ENCODE results near the gene BTNL9. TPM values are rescaled to one million over a fixed set of nuclear protein-coding genes. Genes with fewer than 3 reads are reported as not detected.
"Not testable (repeated sequence)": the region's sequence is repeated elsewhere in the genome, so short reads cannot be mapped to it uniquely, and the experiment has no call there.

The BTNL9 gene
- total RNA-seq, 1 donor from 2014 or later = not detected

- Mint-ChIP-seq H3K27me3 (ENCODE audit: low read depth) (peaks cover 49% of the 10 kb centered on the region), H3K9me3 (ENCODE audit: low read depth) (no peaks in the 10 kb centered on the region), H3K36me3 (ENCODE audit: low read depth) (no peaks in the 10 kb centered on the region), H3K4me1 (ENCODE audit: low read depth) (no peaks in the 10 kb centered on the region), H3K4me3 (ENCODE audit: unreplicated experiment) (no peak overlapping the region), H3K27ac (ENCODE audit: unreplicated experiment) (no peak overlapping the region)
- no peak for DNase-seq (ENCODE audit: low spot score)
- TF ChIP-seq, protein P1, sequence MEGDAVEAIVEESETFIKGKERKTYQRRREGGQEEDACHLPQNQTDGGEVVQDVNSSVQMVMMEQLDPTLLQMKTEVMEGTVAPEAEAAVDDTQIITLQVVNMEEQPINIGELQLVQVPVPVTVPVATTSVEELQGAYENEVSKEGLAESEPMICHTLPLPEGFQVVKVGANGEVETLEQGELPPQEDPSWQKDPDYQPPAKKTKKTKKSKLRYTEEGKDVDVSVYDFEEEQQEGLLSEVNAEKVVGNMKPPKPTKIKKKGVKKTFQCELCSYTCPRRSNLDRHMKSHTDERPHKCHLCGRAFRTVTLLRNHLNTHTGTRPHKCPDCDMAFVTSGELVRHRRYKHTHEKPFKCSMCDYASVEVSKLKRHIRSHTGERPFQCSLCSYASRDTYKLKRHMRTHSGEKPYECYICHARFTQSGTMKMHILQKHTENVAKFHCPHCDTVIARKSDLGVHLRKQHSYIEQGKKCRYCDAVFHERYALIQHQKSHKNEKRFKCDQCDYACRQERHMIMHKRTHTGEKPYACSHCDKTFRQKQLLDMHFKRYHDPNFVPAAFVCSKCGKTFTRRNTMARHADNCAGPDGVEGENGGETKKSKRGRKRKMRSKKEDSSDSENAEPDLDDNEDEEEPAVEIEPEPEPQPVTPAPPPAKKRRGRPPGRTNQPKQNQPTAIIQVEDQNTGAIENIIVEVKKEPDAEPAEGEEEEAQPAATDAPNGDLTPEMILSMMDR (IDR thresholded peaks at IDR 0.05) = no peak
Measured at GRCh38 chr5:181044093-181044599, 4.1 kb downstream of the BTNL9 start.

DNA sequence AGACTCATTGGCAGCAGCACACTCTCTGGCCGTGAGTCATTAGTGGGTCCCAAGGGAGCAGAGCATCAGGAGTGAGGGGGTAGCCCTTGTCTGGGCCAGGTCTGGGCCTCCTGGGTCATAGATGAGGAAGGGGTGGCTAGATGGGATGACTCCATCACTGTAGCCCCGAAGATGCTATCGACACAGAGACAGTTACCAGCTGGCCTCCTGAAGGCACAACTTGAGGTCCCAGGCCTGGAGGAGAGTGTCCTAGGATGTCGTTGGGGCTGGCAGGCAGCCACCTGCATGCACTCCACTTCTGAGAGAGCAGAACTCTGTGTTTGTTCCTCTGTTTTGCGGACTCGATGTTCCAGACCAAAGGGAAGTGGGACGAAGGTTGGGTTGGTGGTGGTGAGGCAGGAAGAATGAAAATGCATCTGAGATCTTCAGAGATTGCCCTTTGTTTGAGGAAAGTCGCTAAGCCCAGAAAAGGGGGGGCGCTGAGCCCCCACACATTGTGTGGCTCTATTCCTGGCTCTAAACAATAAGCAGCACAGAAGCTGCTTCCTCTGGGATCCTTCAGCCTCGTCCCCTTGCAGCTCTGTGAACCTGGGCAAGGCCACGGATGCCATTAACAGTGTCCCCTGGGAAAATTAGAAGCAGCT is 4.7 kb downstream of the BTNL9 start:
- Mint-ChIP-seq H3K4me1 (ENCODE audit: low read depth) (no peaks in the 10 kb centered on the region), H3K27me3 (ENCODE audit: low read depth) (peaks cover 52% of the 10 kb centered on the region), H3K4me3 (ENCODE audit: unreplicated experiment) (no peak overlapping the region), H3K36me3 (ENCODE audit: low read depth) (no peaks in the 10 kb centered on the region), H3K9me3 (ENCODE audit: low read depth) (no peaks in the 10 kb centered on the region), H3K27ac (ENCODE audit: unreplicated experiment) (no peak overlapping the region)
- DNase-seq (ENCODE audit: low spot score) = no peak
- TF ChIP-seq, protein P1 (IDR thresholded peaks at IDR 0.05) = no peak

- no peaks in the 10 kb centered on the region for H3K36me3 Mint-ChIP-seq (ENCODE audit: low read depth)
- H3K9me3 Mint-ChIP-seq (ENCODE audit: low read depth) = no peaks in the 10 kb centered on the region
- H3K27me3 Mint-ChIP-seq (ENCODE audit: low read depth) = peaks cover 52% of the 10 kb centered on the region
- TF ChIP-seq, protein P1 (IDR thresholded peaks at IDR 0.05) = no peak
- no peaks in the 10 kb centered on the region for H3K4me1 Mint-ChIP-seq (ENCODE audit: low read depth)
- no peak overlapping the region for H3K27ac Mint-ChIP-seq (ENCODE audit: unreplicated experiment)
- H3K4me3 Mint-ChIP-seq (ENCODE audit: unreplicated experiment) = no peak overlapping the region
- DNase-seq (ENCODE audit: low spot score) = no peak
Measured at GRCh38 chr5:181045316-181045715, 5.2 kb downstream of the BTNL9 start.

DNA sequence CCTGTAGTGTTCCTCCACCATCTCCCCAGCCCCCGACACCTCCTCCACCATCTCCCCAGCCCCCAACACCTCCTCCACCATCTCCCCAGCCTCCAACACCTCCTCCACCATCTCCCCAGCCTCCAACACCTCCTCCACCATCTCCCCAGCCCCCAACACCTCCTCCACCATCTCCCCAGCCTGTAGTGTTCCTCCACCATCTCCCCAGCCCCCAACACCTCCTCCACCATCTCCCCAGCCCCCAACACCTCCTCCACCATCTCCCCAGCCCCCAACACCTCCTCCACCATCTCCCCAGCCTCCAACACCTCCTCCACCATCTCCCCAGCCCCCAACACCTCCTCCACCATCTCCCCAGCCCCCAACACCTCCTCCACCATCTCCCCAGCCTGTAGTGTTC is 5.8 kb downstream of the BTNL9 start:
- not testable (repeated sequence) for H3K36me3 Mint-ChIP-seq (ENCODE audit: low read depth); H3K27ac Mint-ChIP-seq (ENCODE audit: unreplicated experiment); DNase-seq (ENCODE audit: low spot score); H3K9me3 Mint-ChIP-seq (ENCODE audit: low read depth); H3K4me3 Mint-ChIP-seq (ENCODE audit: unreplicated experiment); H3K4me1 Mint-ChIP-seq (ENCODE audit: low read depth)
- peaks cover 54% of the 10 kb centered on the region for H3K27me3 Mint-ChIP-seq (ENCODE audit: low read depth)

GRCh38 chr5:181047288-181047687 is 7.2 kb downstream of the BTNL9 start:
- no peaks in the 10 kb centered on the region for H3K36me3 Mint-ChIP-seq (ENCODE audit: low read depth)
- H3K4me3 Mint-ChIP-seq (ENCODE audit: unreplicated experiment) = no peak overlapping the region
- H3K4me1 Mint-ChIP-seq (ENCODE audit: low read depth) = peaks cover 5% of the 10 kb centered on the region
- DNase-seq (ENCODE audit: low spot score) = no peak
- no peak overlapping the region for H3K27ac Mint-ChIP-seq (ENCODE audit: unreplicated experiment)
- TF ChIP-seq, protein P1 (IDR thresholded peaks at IDR 0.05) = no peak
- no peaks in the 10 kb centered on the region for H3K9me3 Mint-ChIP-seq (ENCODE audit: low read depth)
- H3K27me3 Mint-ChIP-seq (ENCODE audit: low read depth) = peaks cover 51% of the 10 kb centered on the region

DNA sequence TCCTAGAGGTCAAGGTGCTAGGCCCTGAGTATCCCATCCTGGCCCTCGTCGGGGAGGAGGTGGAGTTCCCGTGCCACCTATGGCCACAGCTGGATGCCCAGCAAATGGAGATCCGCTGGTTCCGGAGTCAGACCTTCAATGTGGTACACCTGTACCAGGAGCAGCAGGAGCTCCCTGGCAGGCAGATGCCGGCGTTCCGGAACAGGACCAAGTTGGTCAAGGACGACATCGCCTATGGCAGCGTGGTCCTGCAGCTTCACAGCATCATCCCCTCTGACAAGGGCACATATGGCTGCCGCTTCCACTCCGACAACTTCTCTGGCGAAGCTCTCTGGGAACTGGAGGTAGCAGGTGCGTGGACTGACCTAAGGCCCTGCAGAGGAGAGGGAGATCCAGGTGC is 7.9 kb downstream of the BTNL9 start:
- Mint-ChIP-seq H3K36me3 (ENCODE audit: low read depth) (no peaks in the 10 kb centered on the region), H3K27ac (ENCODE audit: unreplicated experiment) (no peak overlapping the region), H3K9me3 (ENCODE audit: low read depth) (no peaks in the 10 kb centered on the region), H3K4me1 (ENCODE audit: low read depth) (peaks cover 7% of the 10 kb centered on the region), H3K27me3 (ENCODE audit: low read depth) (peaks cover 50% of the 10 kb centered on the region), H3K4me3 (ENCODE audit: unreplicated experiment) (no peak overlapping the region)
- TF ChIP-seq, protein P1 (IDR thresholded peaks at IDR 0.05) = no peak
- DNase-seq (ENCODE audit: low spot score) = no peak

Measured in chondrocyte (in vitro differentiated cells).